H1 (cell line): ENCODE measurements around the gene SEMA5B. TPM values are rescaled to one million over a fixed set of nuclear protein-coding genes. Genes with fewer than 3 reads are reported as not detected.

Source experiments
- BRCA1 ChIP-seq: IDR thresholded peaks from 2 replicates; pipeline ENCODE4 v1.6.1; 2012; ENCODE audit warnings: low read depth, low read length, improper control_type of control experiment
- KDM4A ChIP-seq: IDR thresholded peaks from one replicate; pipeline ENCODE4 v1.7.1; 2012; ENCODE audit warnings: low read depth, mild to moderate bottlenecking, moderate library complexity, low read length, inconsistent platforms; ENCODE audit not compliant: severe bottlenecking
- MAFK ChIP-seq: IDR thresholded peaks from 2 replicates; pipeline ENCODE4 v1.6.1; 2012; ENCODE audit warnings: low read depth, mild to moderate bottlenecking, improper control_type of control experiment, low read length
- POU5F1 ChIP-seq: IDR thresholded peaks from 2 replicates; pipeline ENCODE4 v1.6.1; 2011; ENCODE audit warnings: low read depth, mild to moderate bottlenecking, low read length, moderate library complexity
- SIN3A ChIP-seq, 2 experiments: IDR thresholded peaks in 1 of 2; conservative IDR thresholded peaks in 1 of 2; 2 replicates each; pipeline ENCODE4 v1.6.1; 2011 to 2012; ENCODE audit warnings: low read length in 2 of 2, improper control_type of control experiment in 1 of 2, low read depth in 1 of 2, mild to moderate bottlenecking in 1 of 2
- SIX5 ChIP-seq: IDR thresholded peaks from 2 replicates; pipeline ENCODE4 v1.6.1; 2011; ENCODE audit warnings: mild to moderate bottlenecking, low read depth, low read length
- polyA plus RNA-seq, 7 experiments: library from polyadenylated mRNA; depleted of rRNA in 3 of 7; stranded (reverse) in 5 of 7; unstranded in 2 of 7; fragments of >200 nt in 5 of 7; fragments of 200-250 nt in 2 of 7; gene quantifications; 1 replicate in 5 of 7; 2 replicates in 1 of 7; 4 replicates in 1 of 7; pipeline versions ENCODE4 v1.2.1 to v1.2.3, GENCODE V29; 2011 to 2013; ENCODE audit warnings: missing spikeins in 2 of 7, mixed read lengths in 2 of 7
- total RNA-seq: library from RNA; stranded (reverse); fragmentation: NEBNext Ultra II Directional; extraction: Animal tissue kit (Norgen Biotek cat#: 25700); gene quantifications from 2 replicates; pipeline ENCODE4 v1.2.1, GENCODE V29; 2021
- TF ChIP-seq, protein P1 (sequence below), 3 experiments: IDR thresholded peaks; 1 replicate in 2 of 3; 2 replicates in 1 of 3; pipeline versions ENCODE4 v1.5.1 to v1.6.1; 2011; ENCODE audit warnings: low read length in 3 of 3, mild to moderate bottlenecking in 3 of 3, inconsistent platforms in 2 of 3, low read depth in 1 of 3, moderate library complexity in 1 of 3; ENCODE audit not compliant: insufficient read depth in 1 of 3; ENCODE audit errors: control extremely low read depth in 1 of 3

The SEMA5B gene
- total and polyA plus RNA-seq, 2 of the 8 experiments (the other 6 are each of a cell fraction or from before 2014, with no cell fraction given) = 13.1 to 22.4 TPM

DNA sequence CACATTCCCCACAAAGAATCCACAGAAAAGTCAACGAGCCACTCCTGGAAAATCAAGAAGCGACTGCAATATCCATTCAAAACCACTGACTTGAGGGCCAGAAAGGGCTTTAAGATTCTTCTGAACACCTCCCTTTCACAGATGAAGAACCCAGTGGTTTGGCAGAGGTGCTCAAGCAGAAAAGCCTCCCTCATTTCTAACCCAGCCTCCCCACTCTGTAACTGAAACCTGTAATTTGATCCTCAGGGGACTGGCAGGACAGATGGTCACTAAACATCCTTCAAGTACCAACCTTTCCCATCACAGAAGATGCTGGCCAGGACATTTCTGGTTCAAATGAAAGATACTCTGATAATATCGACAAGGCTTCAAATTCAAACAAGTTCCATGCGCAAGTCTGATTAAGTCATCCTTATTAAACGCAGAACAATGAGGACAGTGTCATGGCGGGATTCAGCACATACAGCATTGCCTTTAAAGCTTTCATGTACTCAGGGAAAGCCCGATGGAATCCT lies 5.5 kb downstream of the SEMA5B start (continued):
- TF ChIP-seq, protein P1, sequence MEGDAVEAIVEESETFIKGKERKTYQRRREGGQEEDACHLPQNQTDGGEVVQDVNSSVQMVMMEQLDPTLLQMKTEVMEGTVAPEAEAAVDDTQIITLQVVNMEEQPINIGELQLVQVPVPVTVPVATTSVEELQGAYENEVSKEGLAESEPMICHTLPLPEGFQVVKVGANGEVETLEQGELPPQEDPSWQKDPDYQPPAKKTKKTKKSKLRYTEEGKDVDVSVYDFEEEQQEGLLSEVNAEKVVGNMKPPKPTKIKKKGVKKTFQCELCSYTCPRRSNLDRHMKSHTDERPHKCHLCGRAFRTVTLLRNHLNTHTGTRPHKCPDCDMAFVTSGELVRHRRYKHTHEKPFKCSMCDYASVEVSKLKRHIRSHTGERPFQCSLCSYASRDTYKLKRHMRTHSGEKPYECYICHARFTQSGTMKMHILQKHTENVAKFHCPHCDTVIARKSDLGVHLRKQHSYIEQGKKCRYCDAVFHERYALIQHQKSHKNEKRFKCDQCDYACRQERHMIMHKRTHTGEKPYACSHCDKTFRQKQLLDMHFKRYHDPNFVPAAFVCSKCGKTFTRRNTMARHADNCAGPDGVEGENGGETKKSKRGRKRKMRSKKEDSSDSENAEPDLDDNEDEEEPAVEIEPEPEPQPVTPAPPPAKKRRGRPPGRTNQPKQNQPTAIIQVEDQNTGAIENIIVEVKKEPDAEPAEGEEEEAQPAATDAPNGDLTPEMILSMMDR (IDR thresholded peaks at IDR 0.05; ENCODE audit: control extremely low read depth in 1 of 3, insufficient read depth in 1 of 3, low read depth in 1 of 3, low read length in 3 of 3) = no peak
- TF ChIP-seq POU5F1 = no peak
- no peak for TF ChIP-seq SIX5
- no peak for TF ChIP-seq BRCA1
- no peak for TF ChIP-seq KDM4A
- no peak for TF ChIP-seq SIN3A (conservative IDR thresholded peaks at IDR 0.05 in 1 of 2, IDR thresholded peaks at IDR 0.05 in 1 of 2; ENCODE audit: low read depth in 1 of 2, low read length in 2 of 2)
- no peak for TF ChIP-seq MAFK
- TF ChIP-seq, all 59 proteins: peak for 0
